Measurements from ENCODE around the gene MDM2. TPM values are rescaled to one million over a fixed set of nuclear protein-coding genes. Genes with fewer than 3 reads are reported as not detected.

MDM2 gene
- total and polyA plus RNA-seq, 2 of the 8 experiments (the other 6 are each of a cell fraction or from before 2014, with no cell fraction given) = 15.1 to 115 TPM

GRCh38 chr12:68899251-68899771, 91.3 kb downstream of the MDM2 start:
- no peaks in the 10 kb centered on the region for H3K23me2 ChIP-seq (ENCODE audit: low read depth, low read length)
- H3K4me2 ChIP-seq (ENCODE audit: insufficient read depth in 1 of 2, low read depth in 2 of 2, low read length in 2 of 2) = no peak overlapping the region
- no peak overlapping the region for H2BK120ac ChIP-seq (replicated peaks; ENCODE audit: low read depth, low read length)
- no peaks in the 10 kb centered on the region for H3K79me1 ChIP-seq (ENCODE audit: low read depth, low read length)
- H2AFZ ChIP-seq (ENCODE audit: low read length) = no peak overlapping the region
- H3K9ac ChIP-seq (replicated peaks in 1 of 4; ENCODE audit: extremely low read depth in 1 of 4, low read depth in 3 of 4, low read length in 3 of 4) = no peak overlapping the region
- DNase-seq (ENCODE audit: low read depth in 1 of 2, low spot score in 2 of 2) (no peak), FAIRE-seq (no peak)
- no peak overlapping the region for H2AK5ac ChIP-seq (ENCODE audit: low read depth, low read length)
- no peaks in the 10 kb centered on the region for H3K9me3 ChIP-seq (ENCODE audit: insufficient read depth in 2 of 2, low read depth in 1 of 2, low read length in 1 of 2)
- no peak overlapping the region for H3K14ac ChIP-seq (ENCODE audit: insufficient read length)
- no peaks in the 10 kb centered on the region for H4K20me1 ChIP-seq (replicated peaks in 1 of 2; ENCODE audit: control insufficient read depth in 1 of 2, insufficient read depth in 2 of 2, low read length in 2 of 2)
- H2BK20ac ChIP-seq (ENCODE audit: low read length) = no peak overlapping the region
- no peak overlapping the region for H3K56ac ChIP-seq (replicated peaks; ENCODE audit: insufficient read length, low read depth, low read length)
- H3K36me3 ChIP-seq (ENCODE audit: control insufficient read depth in 2 of 4, insufficient read depth in 4 of 4, low read length in 3 of 4) = no peaks in the 10 kb centered on the region
- no peak overlapping the region for H2BK5ac ChIP-seq (ENCODE audit: low read depth, low read length)
- no peak overlapping the region for H3K4ac ChIP-seq (replicated peaks; ENCODE audit: insufficient read length, low read depth, low read length)
- ChIA-PET CTCF (ENCODE audit: partially characterized antibody) (interaction anchor here (0.7 to 1.4 kb wide), 2 partner anchors 162 to 172 kb away, joined by 3 to 4 read pairs; no protein-coding TSS in a partner anchor), POLR2A (ENCODE audit: partially characterized antibody) (no interaction called here)
- H4K5ac ChIP-seq (ENCODE audit: insufficient read length, low read depth, low read length) = no peak overlapping the region
- H3K79me2 ChIP-seq (ENCODE audit: control insufficient read depth in 1 of 2, insufficient read depth in 2 of 2, low read length in 2 of 2) = no peaks in the 10 kb centered on the region
- H3K4me1 ChIP-seq (replicated peaks in 1 of 4; ENCODE audit: control insufficient read depth in 3 of 4, insufficient read depth in 4 of 4, low read length in 3 of 4) = no peaks in the 10 kb centered on the region
- no peak overlapping the region for H3K4me3 ChIP-seq (ENCODE audit: extremely low read depth in 1 of 4, insufficient read depth in 2 of 4, low read depth in 3 of 4, low read length in 4 of 4)
- no peak overlapping the region for H3K27ac ChIP-seq (ENCODE audit: low read depth, low read length)
- H3K27me3 ChIP-seq (replicated peaks in 1 of 4; ENCODE audit: control insufficient read depth in 3 of 4, extremely low read depth in 1 of 4, insufficient read depth in 3 of 4, low read length in 3 of 4) = no peaks in the 10 kb centered on the region; a peak in 1 of 7 replicates
- H2BK15ac ChIP-seq (ENCODE audit: low read length) = no peak overlapping the region
- H3K18ac ChIP-seq (ENCODE audit: extremely low read depth, low read length) = no peak overlapping the region
- 88% methylated on average over 4 of the region's 4 CpGs; no CpG with 5 or more reads in 1 of the 2 experiments for WGBS, 2 experiments (ENCODE audit: extremely low coverage in 1 of 2, insufficient coverage in 1 of 2, insufficient read length in 1 of 2, insufficient replicate concordance in 2 of 2, low coverage in 1 of 2, low lambda C conversion rate in 2 of 2, missing lambda C conversion rate in 1 of 2)
- H2BK12ac ChIP-seq (ENCODE audit: low read depth, low read length) = no peak overlapping the region
- H4K91ac ChIP-seq (replicated peaks; ENCODE audit: insufficient read length, low read length) = no peak overlapping the region
- no peak overlapping the region for H3K23ac ChIP-seq (ENCODE audit: insufficient read length)
- H4K8ac ChIP-seq (ENCODE audit: extremely low read depth, insufficient read depth, low read length) = no peak overlapping the region
- TF ChIP-seq TAF1 (IDR thresholded peaks at IDR 0.05; ENCODE audit: low read depth, low read length) (no peak), ATF2 (IDR thresholded peaks at IDR 0.05; ENCODE audit: low read length) (no peak), POU5F1 (IDR thresholded peaks at IDR 0.05; ENCODE audit: low read depth, low read length) (no peak), EGR1 (IDR thresholded peaks at IDR 0.05; ENCODE audit: borderline replicate concordance, low read depth, low read length) (no peak), SUZ12 (IDR thresholded peaks at IDR 0.05; ENCODE audit: low read length) (no peak), EP300 (IDR thresholded peaks at IDR 0.05; ENCODE audit: borderline replicate concordance in 1 of 2, low read depth in 2 of 2, low read length in 2 of 2) (no peak), RAD21 (IDR thresholded peaks at IDR 0.05 in 1 of 2, conservative IDR thresholded peaks at IDR 0.05 in 1 of 2; ENCODE audit: low read depth in 2 of 2, low read length in 2 of 2) (peak; percentile 53 to 62)
- TF ChIP-seq, protein P1, sequence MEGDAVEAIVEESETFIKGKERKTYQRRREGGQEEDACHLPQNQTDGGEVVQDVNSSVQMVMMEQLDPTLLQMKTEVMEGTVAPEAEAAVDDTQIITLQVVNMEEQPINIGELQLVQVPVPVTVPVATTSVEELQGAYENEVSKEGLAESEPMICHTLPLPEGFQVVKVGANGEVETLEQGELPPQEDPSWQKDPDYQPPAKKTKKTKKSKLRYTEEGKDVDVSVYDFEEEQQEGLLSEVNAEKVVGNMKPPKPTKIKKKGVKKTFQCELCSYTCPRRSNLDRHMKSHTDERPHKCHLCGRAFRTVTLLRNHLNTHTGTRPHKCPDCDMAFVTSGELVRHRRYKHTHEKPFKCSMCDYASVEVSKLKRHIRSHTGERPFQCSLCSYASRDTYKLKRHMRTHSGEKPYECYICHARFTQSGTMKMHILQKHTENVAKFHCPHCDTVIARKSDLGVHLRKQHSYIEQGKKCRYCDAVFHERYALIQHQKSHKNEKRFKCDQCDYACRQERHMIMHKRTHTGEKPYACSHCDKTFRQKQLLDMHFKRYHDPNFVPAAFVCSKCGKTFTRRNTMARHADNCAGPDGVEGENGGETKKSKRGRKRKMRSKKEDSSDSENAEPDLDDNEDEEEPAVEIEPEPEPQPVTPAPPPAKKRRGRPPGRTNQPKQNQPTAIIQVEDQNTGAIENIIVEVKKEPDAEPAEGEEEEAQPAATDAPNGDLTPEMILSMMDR (IDR thresholded peaks at IDR 0.05; ENCODE audit: control extremely low read depth in 1 of 3, insufficient read depth in 1 of 3, low read depth in 1 of 3, low read length in 3 of 3) = peak in 2 of 3 experiments; percentile 21 to 27; a peak in 3 of 4 replicates

Measured in H1 (cell line).